ENCODE data around the gene STK4. TPM values are rescaled to one million over a fixed set of nuclear protein-coding genes. Genes with fewer than 3 reads are reported as not detected.

STK4 gene
- total RNA-seq, 1 donor from 2014 or later, result 245 TPM

- H3K4me1 Mint-ChIP-seq, result peaks cover 17% of the 10 kb centered on the region
- ChIA-PET POLR2A (interaction anchor here (0.5 kb wide), 1 partner anchor 36 kb away, joined by 4 read pairs; no protein-coding TSS in a partner anchor), CTCF (interaction anchor here (4.4 kb wide), 1 partner anchor 81 kb away, joined by 31 read pairs; no protein-coding TSS in a partner anchor)
- H3K27me3 Mint-ChIP-seq, result no peaks in the 10 kb centered on the region
- intact Hi-C loops (cut with micrococcal nuclease), result no loop called here
- no peak overlapping the region for H3K4me3 Mint-ChIP-seq
- ATAC-seq (ENCODE audit: low read depth) (no peak), DNase-seq (no peak)
- no peak for TF ChIP-seq CTCF (IDR thresholded peaks at IDR 0.05)
- no peaks in the 10 kb centered on the region for H3K9me3 Mint-ChIP-seq
- H3K36me3 Mint-ChIP-seq (ENCODE audit: low read depth), result peaks cover 73% of the 10 kb centered on the region
- H3K27ac Mint-ChIP-seq, result no peak overlapping the region
Measured at GRCh38 chr20:45014671-45015415, 48.5 kb downstream of the STK4 start.

DNA sequence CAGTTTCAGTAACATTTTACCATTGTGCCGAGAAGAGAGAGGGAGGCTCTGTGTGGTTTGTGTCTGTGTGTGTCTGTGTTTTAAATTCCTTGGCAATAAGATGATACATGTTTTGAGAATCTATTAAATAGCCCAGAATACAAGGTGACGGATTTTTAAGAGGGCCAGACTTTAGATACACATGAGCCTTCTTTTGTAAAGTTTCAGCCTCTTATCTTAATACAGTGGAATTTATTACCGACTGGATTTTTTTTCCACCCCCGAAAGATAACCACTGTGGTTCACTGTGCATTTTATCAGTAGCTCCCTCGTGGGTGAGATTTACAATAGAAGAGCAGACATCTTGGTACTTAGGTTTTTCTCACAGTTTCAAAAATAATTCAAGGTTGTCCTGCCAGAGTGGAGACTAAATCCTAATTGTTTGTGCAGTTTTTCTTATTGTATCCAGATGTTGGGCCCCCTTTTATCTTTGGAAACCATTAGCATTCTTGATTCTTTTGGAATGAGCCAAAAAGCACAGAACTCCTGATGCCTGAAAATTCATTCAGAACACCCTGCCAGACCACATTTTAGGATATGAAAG is 49.9 kb downstream of the STK4 start:
- intact Hi-C loops (cut with micrococcal nuclease), result no loop called here
- no peaks in the 10 kb centered on the region for H3K9me3 Mint-ChIP-seq
- POLR2A ChIA-PET, result no interaction called here
- CTCF ChIA-PET, result no interaction called here
- no peak for DNase-seq
- peaks cover 72% of the 10 kb centered on the region for H3K36me3 Mint-ChIP-seq (ENCODE audit: low read depth)
- no peak overlapping the region for H3K4me3 Mint-ChIP-seq
- peaks cover 13% of the 10 kb centered on the region for H3K4me1 Mint-ChIP-seq
- no peak for ATAC-seq (ENCODE audit: low read depth)
- H3K27ac Mint-ChIP-seq, result no peak overlapping the region
- H3K27me3 Mint-ChIP-seq, result no peaks in the 10 kb centered on the region
- no peak for TF ChIP-seq CTCF (IDR thresholded peaks at IDR 0.05)

DNA sequence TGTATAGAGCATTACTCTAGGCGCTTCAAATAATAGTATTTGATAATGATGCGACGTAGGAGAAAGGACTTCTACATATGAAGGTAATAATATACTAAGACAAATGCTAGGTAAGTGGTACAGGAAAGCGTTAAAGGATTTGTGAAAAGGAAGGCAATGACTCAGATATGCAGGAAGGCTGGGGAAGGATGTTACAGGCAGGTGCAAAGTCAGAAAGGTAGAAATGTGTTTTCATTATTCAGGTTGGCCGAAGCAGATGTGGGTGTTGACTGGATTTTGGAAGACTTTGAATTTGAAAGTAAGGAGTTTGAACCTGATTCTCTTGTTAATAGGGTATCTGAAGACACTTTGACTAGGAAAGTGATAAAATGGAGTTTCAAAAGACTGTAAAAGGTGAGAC is 51.0 kb downstream of the STK4 start:
- Mint-ChIP-seq H3K27ac (no peak overlapping the region), H3K4me1 (peaks cover 8% of the 10 kb centered on the region), H3K36me3 (ENCODE audit: low read depth) (peaks cover 72% of the 10 kb centered on the region), H3K4me3 (no peak overlapping the region), H3K27me3 (no peaks in the 10 kb centered on the region), H3K9me3 (no peaks in the 10 kb centered on the region)
- no peak for ATAC-seq (ENCODE audit: low read depth)
- intact Hi-C loops (cut with micrococcal nuclease), result no loop called here
- ChIA-PET CTCF (interaction anchor here (0.8 kb wide), 1 partner anchor 27 kb away, joined by 3 read pairs; no protein-coding TSS in a partner anchor), POLR2A (no interaction called here)
- DNase-seq, result no peak
- TF ChIP-seq CTCF (IDR thresholded peaks at IDR 0.05), result no peak

DNA sequence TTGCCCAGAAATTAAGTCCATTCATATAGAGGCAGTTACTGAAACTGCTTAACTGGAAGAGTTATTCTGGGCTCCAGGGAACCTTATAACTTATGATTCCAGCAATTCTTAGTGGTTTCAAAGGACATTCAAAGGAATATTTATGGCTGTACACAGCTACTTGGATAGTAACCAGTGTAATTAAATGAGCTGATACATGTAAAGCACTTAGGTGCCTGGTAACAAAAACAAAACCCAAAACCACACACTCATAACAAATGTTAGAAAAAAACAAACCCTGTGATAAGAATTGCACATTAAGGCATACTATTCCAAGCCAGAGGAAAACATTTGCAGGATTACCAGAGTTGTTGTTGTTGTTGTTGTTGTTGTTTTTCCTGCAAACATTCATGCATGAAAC is 51.5 kb downstream of the STK4 start:
- intact Hi-C loops (cut with micrococcal nuclease), result no loop called here
- peaks cover 75% of the 10 kb centered on the region for H3K36me3 Mint-ChIP-seq (ENCODE audit: low read depth)
- H3K9me3 Mint-ChIP-seq, result no peaks in the 10 kb centered on the region
- H3K4me3 Mint-ChIP-seq, result no peak overlapping the region
- no peaks in the 10 kb centered on the region for H3K27me3 Mint-ChIP-seq
- ChIA-PET CTCF (interaction anchor here (0.8 kb wide), 1 partner anchor 26 kb away, joined by 3 read pairs; no protein-coding TSS in a partner anchor), POLR2A (no interaction called here)
- ATAC-seq (ENCODE audit: low read depth) (no peak), DNase-seq (no peak)
- H3K27ac Mint-ChIP-seq, result no peak overlapping the region
- peaks cover 8% of the 10 kb centered on the region for H3K4me1 Mint-ChIP-seq
- TF ChIP-seq CTCF (IDR thresholded peaks at IDR 0.05), result no peak

- Mint-ChIP-seq H3K9me3 (no peaks in the 10 kb centered on the region), H3K27ac (no peak overlapping the region), H3K4me1 (peaks cover 8% of the 10 kb centered on the region), H3K4me3 (no peak overlapping the region), H3K36me3 (ENCODE audit: low read depth) (peaks cover 78% of the 10 kb centered on the region), H3K27me3 (no peaks in the 10 kb centered on the region)
- no peak for TF ChIP-seq CTCF (IDR thresholded peaks at IDR 0.05)
- ATAC-seq (ENCODE audit: low read depth) (no peak), DNase-seq (no peak)
- ChIA-PET CTCF (interaction anchor here (0.6 to 2.5 kb wide), 4 partner anchors 8 to 274 kb away, joined by 3 to 6 read pairs (median 3); no protein-coding TSS in a partner anchor), POLR2A (no interaction called here)
- intact Hi-C loops (cut with micrococcal nuclease), result no loop called here
Measured at GRCh38 chr20:45019027-45019761, 52.9 kb downstream of the STK4 start.

Data from activated B cell treated with CpG ODN at 0.5 μM for 24 hours (primary cell).